Gastrocnemius medialis (tissue), 4 donors: Measurements from ENCODE around the gene C6orf62. TPM values are rescaled to one million over a fixed set of nuclear protein-coding genes. Genes with fewer than 3 reads are reported as not detected.
"Not testable (repeated sequence)": the region's sequence is repeated elsewhere in the genome, so short reads cannot be mapped to it uniquely, and the experiment has no call there.

Source experiments
- ATAC-seq, 2 donors: fragments of 150-250 bp; one replicate each; pipeline ENCODE4 v1.9.1; 2016
- DNase-seq, 2 donors: peaks; one replicate each; pipeline ENCODE4 v3.0.0-alpha.2; 2019
- H3K27ac ChIP-seq, 4 donors: fragments of 200-600 bp; sonication (generic); 1 replicate in 1 of 4; 2 replicates in 3 of 4; pipeline ENCODE4 v1.5.1; 2016 to 2018; ENCODE audit warnings: mild to moderate bottlenecking in 2 of 4, moderate library complexity in 1 of 4
- H3K27me3 ChIP-seq, 3 donors: fragments of 200-600 bp; sonication (generic) in 2 of 3; 1 replicate in 1 of 3; 2 replicates in 2 of 3; pipeline versions ENCODE4 v1.5.1 to v1.6.0; 2016 to 2019; ENCODE audit warnings: mild to moderate bottlenecking in 1 of 3, moderate library complexity in 1 of 3
- H3K36me3 ChIP-seq, 2 donors: fragments of 200-600 bp; sonication (generic) in 1 of 2; one replicate each; pipeline ENCODE4 v1.5.1; 2017 to 2018
- H3K4me1 ChIP-seq, 2 donors: fragments of 200-600 bp; sonication (generic) in 1 of 2; one replicate each; pipeline ENCODE4 v1.5.1; 2016 to 2017; ENCODE audit warnings: mild to moderate bottlenecking in 2 of 2
- H3K4me3 ChIP-seq, 4 donors: fragments of 200-600 bp; sonication (generic) in 3 of 4; 1 replicate in 1 of 4; 2 replicates in 3 of 4; pipeline ENCODE4 v1.5.1; 2016 to 2019; ENCODE audit warnings: mild to moderate bottlenecking in 2 of 4
- H3K9me3 ChIP-seq, 3 donors: fragments of 200-600 bp; sonication (generic) in 2 of 3; 1 replicate in 1 of 3; 2 replicates in 2 of 3; pipeline ENCODE4 v1.5.1; 2016 to 2019
- POLR2A ChIP-seq, 2 donors: fragments of 450-650 bp; IDR thresholded peaks; one replicate each; pipeline ENCODE4 v1.6.1; 2017; ENCODE audit warnings: antibody characterized with exemption in 2 of 2, mild to moderate bottlenecking in 2 of 2, moderate library complexity in 2 of 2
- in situ Hi-C, 4 donors: fragments of 200-750 bp; cut with MboI; loops; one replicate each; pipeline versions ENCODE4 v1.15.0 to v1.8.0; 2017; ENCODE audit warnings: low sequenced_read_pairs in 4 of 4
- intact Hi-C: fragments of 100-400 bp; cut with DNase I; formaldehyde crosslinking; loops from one replicate; pipeline ENCODE4 v1.15.1; 2023; ENCODE audit warnings: low total_unique reads
- total RNA-seq, 4 donors: library from RNA; depleted of rRNA; stranded (reverse); fragments of >200 nt; gene quantifications; one replicate each; pipeline versions ENCODE4 v1.1.0 to v1.2.3, GENCODE V29; 2016
- TF ChIP-seq, protein P1 (sequence below), 5 experiments: fragments of 450-650 bp in 3 of 5; fragments of 200-600 bp in 2 of 5; sonication (generic) in 2 of 5; IDR thresholded peaks in 4 of 5; conservative IDR thresholded peaks in 1 of 5; 1 replicate in 4 of 5; 2 replicates in 1 of 5; pipeline ENCODE4 v1.5.1; 2016 to 2019; ENCODE audit warnings: antibody characterized with exemption in 5 of 5, mild to moderate bottlenecking in 3 of 5, moderate library complexity in 3 of 5

C6orf62 gene
- total RNA-seq, 4 donors from 2014 or later, result 24.1 to 50.7 (median 36.0) TPM

- intact Hi-C loops, result loop anchor here (1.0 kb wide), 1 partner anchor 55 kb away; no protein-coding TSS in a partner anchor
- Histone ChIP-seq H3K9me3 (no peaks in the 10 kb centered on the region), H3K4me1 (peaks cover 31 to 32% of the 10 kb centered on the region in 2 donors), H3K36me3 (peaks cover 0 to 16% of the 10 kb centered on the region in 2 donors), H3K27ac (peak overlapping the region; percentile 90 to 95 (median 92)), H3K4me3 (peak overlapping the region; percentile 76 to 95 (median 94)), H3K27me3 (no peaks in the 10 kb centered on the region)
- ATAC-seq (peak; percentile 35 to 43), DNase-seq (peak in 1 of 2 donors; percentile 26)
- in situ Hi-C loops, result loop anchor here in 1 of 4 donors (5.0 kb wide), 1 partner anchor 46 kb away; no protein-coding TSS in a partner anchor
- TF ChIP-seq POLR2A (IDR thresholded peaks at IDR 0.05), result no peak
- TF ChIP-seq, protein P1, sequence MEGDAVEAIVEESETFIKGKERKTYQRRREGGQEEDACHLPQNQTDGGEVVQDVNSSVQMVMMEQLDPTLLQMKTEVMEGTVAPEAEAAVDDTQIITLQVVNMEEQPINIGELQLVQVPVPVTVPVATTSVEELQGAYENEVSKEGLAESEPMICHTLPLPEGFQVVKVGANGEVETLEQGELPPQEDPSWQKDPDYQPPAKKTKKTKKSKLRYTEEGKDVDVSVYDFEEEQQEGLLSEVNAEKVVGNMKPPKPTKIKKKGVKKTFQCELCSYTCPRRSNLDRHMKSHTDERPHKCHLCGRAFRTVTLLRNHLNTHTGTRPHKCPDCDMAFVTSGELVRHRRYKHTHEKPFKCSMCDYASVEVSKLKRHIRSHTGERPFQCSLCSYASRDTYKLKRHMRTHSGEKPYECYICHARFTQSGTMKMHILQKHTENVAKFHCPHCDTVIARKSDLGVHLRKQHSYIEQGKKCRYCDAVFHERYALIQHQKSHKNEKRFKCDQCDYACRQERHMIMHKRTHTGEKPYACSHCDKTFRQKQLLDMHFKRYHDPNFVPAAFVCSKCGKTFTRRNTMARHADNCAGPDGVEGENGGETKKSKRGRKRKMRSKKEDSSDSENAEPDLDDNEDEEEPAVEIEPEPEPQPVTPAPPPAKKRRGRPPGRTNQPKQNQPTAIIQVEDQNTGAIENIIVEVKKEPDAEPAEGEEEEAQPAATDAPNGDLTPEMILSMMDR (IDR thresholded peaks at IDR 0.05 in 4 of 5, conservative IDR thresholded peaks at IDR 0.05 in 1 of 5), result no peak
Observed at GRCh38 chr6:24666097-24666640, 52.8 kb downstream of the C6orf62 start.

GRCh38 chr6:24664046-24664987 is 54.6 kb downstream of the C6orf62 start:
- peaks cover 31 to 32% of the 10 kb centered on the region in 2 donors for H3K4me1 ChIP-seq
- TF ChIP-seq POLR2A (IDR thresholded peaks at IDR 0.05), result no peak
- TF ChIP-seq, protein P1 (IDR thresholded peaks at IDR 0.05 in 4 of 5, conservative IDR thresholded peaks at IDR 0.05 in 1 of 5), result no peak
- in situ Hi-C loops (no loop called here), intact Hi-C loops (no loop called here)
- H3K9me3 ChIP-seq, result no peaks in the 10 kb centered on the region
- peak overlapping the region in 1 of 4 donors; percentile 11 for H3K27ac ChIP-seq
- no peaks in the 10 kb centered on the region for H3K27me3 ChIP-seq
- peaks cover 0 to 11% of the 10 kb centered on the region in 2 donors for H3K36me3 ChIP-seq
- DNase-seq, result no peak
- H3K4me3 ChIP-seq, result no peak overlapping the region
- no peak for ATAC-seq

- peaks cover 24% of the 10 kb centered on the region in 2 donors for H3K4me1 ChIP-seq
- no peaks in the 10 kb centered on the region for H3K9me3 ChIP-seq
- no peak overlapping the region for H3K27ac ChIP-seq
- H3K27me3 ChIP-seq, result no peaks in the 10 kb centered on the region
- H3K4me3 ChIP-seq, result no peak overlapping the region
- ATAC-seq (no peak), DNase-seq (no peak)
- intact Hi-C loops, result no loop called here
- in situ Hi-C loops, result no loop called here
- TF ChIP-seq, protein P1 (IDR thresholded peaks at IDR 0.05 in 4 of 5, conservative IDR thresholded peaks at IDR 0.05 in 1 of 5), result no peak
- TF ChIP-seq POLR2A (IDR thresholded peaks at IDR 0.05), result no peak
- peaks cover 0 to 11% of the 10 kb centered on the region in 2 donors for H3K36me3 ChIP-seq
Observed at GRCh38 chr6:24663189-24663588, 55.8 kb downstream of the C6orf62 start.

DNA sequence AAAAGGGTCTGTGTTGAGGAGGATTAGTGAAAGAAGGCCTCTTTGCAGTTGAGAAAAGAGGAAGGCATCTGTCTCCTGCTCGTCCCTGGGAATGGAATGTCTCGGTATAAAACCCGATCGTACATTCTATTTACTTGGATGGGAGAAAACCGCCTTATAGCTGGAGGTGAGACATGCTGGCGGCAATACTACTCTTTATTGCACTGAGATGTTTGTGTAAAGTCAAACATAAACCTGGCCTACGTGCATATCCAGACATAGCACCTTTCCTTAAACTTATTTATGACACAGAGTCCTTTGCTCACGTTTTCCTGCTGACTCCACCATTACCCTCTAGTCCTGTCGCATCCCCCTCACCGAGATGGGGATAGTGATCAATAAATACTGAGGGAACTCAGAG is 56.7 kb downstream of the C6orf62 start:
- ATAC-seq, result no peak
- TF ChIP-seq POLR2A (IDR thresholded peaks at IDR 0.05), result no peak
- TF ChIP-seq, protein P1 (IDR thresholded peaks at IDR 0.05 in 4 of 5, conservative IDR thresholded peaks at IDR 0.05 in 1 of 5), result no peak

GRCh38 chr6:24661759-24662158 is 57.2 kb downstream of the C6orf62 start:
- H3K9me3 ChIP-seq, ATAC-seq, H3K27me3 ChIP-seq, H3K4me3 ChIP-seq, intact Hi-C loops, DNase-seq, H3K27ac ChIP-seq, in situ Hi-C loops: not testable (repeated sequence)
- Histone ChIP-seq H3K4me1 (peaks cover 15% of the 10 kb centered on the region in 2 donors), H3K36me3 (peaks cover 0 to 17% of the 10 kb centered on the region in 2 donors)

More for the DNA sequence above, 56.7 kb downstream of the C6orf62 start:
- intact Hi-C loops, result no loop called here
- no peaks in the 10 kb centered on the region for H3K9me3 ChIP-seq
- H3K36me3 ChIP-seq, result peaks cover 0 to 17% of the 10 kb centered on the region in 2 donors
- peaks cover 15% of the 10 kb centered on the region in 2 donors for H3K4me1 ChIP-seq
- no peak overlapping the region for H3K4me3 ChIP-seq
- no peaks in the 10 kb centered on the region for H3K27me3 ChIP-seq
- in situ Hi-C loops, result no loop called here
- H3K27ac ChIP-seq, result no peak overlapping the region
- DNase-seq, result no peak
